ENCODE measurements around the gene ATG2A. TPM values are rescaled to one million over a fixed set of nuclear protein-coding genes. Genes with fewer than 3 reads are reported as not detected.

The ATG2A gene
- total RNA-seq, 4 donors from 2014 or later, result 19.9 to 28.7 (median 26.1) TPM

- intact Hi-C loops (cut with DNase I), result loop anchor here (10.0 kb wide), 1 partner anchor 108 kb away; no protein-coding TSS in a partner anchor
- Histone ChIP-seq H3K36me3 (peaks cover 4 to 31% (median 26%) of the 10 kb centered on the region in 4 donors), H3K27me3 (no peaks in the 10 kb centered on the region), H3K4me3 (no peak overlapping the region), H3K4me1 (peaks cover 26 to 36% (median 29%) of the 10 kb centered on the region in 4 donors), H3K9me3 (no peaks in the 10 kb centered on the region), H3K27ac (replicated peaks in 1 of 4) (no peak overlapping the region)
- TF ChIP-seq EP300 (IDR thresholded peaks at IDR 0.05), result no peak
- TF ChIP-seq POLR2A (IDR thresholded peaks at IDR 0.05; ENCODE audit: low read depth), result no peak
- TF ChIP-seq, protein P1, sequence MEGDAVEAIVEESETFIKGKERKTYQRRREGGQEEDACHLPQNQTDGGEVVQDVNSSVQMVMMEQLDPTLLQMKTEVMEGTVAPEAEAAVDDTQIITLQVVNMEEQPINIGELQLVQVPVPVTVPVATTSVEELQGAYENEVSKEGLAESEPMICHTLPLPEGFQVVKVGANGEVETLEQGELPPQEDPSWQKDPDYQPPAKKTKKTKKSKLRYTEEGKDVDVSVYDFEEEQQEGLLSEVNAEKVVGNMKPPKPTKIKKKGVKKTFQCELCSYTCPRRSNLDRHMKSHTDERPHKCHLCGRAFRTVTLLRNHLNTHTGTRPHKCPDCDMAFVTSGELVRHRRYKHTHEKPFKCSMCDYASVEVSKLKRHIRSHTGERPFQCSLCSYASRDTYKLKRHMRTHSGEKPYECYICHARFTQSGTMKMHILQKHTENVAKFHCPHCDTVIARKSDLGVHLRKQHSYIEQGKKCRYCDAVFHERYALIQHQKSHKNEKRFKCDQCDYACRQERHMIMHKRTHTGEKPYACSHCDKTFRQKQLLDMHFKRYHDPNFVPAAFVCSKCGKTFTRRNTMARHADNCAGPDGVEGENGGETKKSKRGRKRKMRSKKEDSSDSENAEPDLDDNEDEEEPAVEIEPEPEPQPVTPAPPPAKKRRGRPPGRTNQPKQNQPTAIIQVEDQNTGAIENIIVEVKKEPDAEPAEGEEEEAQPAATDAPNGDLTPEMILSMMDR (IDR thresholded peaks at IDR 0.05), result no peak
- TF ChIP-seq POLR2AphosphoS5 (IDR thresholded peaks at IDR 0.05), result no peak
- no peak for DNase-seq (ENCODE audit: extremely low spot score)
- 72% methylated on average over 9 of the region's 11 CpGs for WGBS
These were observed 24.6 kb downstream of the ATG2A start for GRCh38 chr11:64892411-64892831.

DNA sequence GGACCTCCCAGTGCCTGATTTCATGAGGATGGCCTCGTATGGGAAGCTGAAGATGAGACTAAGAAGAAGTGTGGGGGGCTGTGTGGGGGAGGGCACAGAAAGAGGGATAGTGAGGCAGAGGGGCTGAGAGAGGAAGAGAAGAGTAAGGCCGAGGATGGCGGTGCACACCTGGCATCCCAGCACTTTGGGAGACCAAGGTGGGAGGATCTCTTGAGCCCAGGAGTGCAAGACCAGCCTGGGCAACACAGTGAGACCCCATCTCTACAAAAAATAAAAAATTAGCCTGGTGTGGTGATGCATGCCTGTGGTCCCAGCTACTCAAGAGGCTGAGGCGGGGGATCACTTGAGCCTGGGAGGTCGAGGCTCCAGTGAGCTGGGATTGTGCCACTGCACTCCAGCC is 25.1 kb downstream of the ATG2A start:
- Histone ChIP-seq H3K27me3 (no peaks in the 10 kb centered on the region), H3K27ac (replicated peaks in 1 of 4) (no peak overlapping the region), H3K4me1 (peaks cover 30 to 37% (median 34%) of the 10 kb centered on the region in 4 donors), H3K36me3 (peaks cover 0 to 25% (median 21%) of the 10 kb centered on the region in 4 donors), H3K9me3 (no peaks in the 10 kb centered on the region), H3K4me3 (no peak overlapping the region)
- intact Hi-C loops (cut with DNase I), result loop anchor here (10.0 kb wide), 1 partner anchor 107 kb away; no protein-coding TSS in a partner anchor
- WGBS, result 83% methylated on average over 5 of the region's 5 CpGs
- no peak for DNase-seq (ENCODE audit: extremely low spot score)
- TF ChIP-seq POLR2A (IDR thresholded peaks at IDR 0.05; ENCODE audit: low read depth) (no peak), EP300 (IDR thresholded peaks at IDR 0.05) (no peak)
- TF ChIP-seq, protein P1 (IDR thresholded peaks at IDR 0.05), result no peak

GRCh38 chr11:64891215-64891848 is 25.7 kb downstream of the ATG2A start:
- Histone ChIP-seq H3K4me3 (no peak overlapping the region), H3K36me3 (peaks cover 0 to 20% (median 15%) of the 10 kb centered on the region in 4 donors), H3K27ac (replicated peaks in 1 of 4) (no peak overlapping the region), H3K27me3 (no peaks in the 10 kb centered on the region), H3K4me1 (peaks cover 30 to 37% (median 34%) of the 10 kb centered on the region in 4 donors), H3K9me3 (no peaks in the 10 kb centered on the region)
- TF ChIP-seq, protein P1 (IDR thresholded peaks at IDR 0.05), result no peak
- TF ChIP-seq EP300 (IDR thresholded peaks at IDR 0.05), result no peak
- no peak for TF ChIP-seq POLR2A (IDR thresholded peaks at IDR 0.05; ENCODE audit: low read depth)
- TF ChIP-seq POLR2AphosphoS5 (IDR thresholded peaks at IDR 0.05), result no peak
- WGBS, result 90% methylated on average over 25 of the region's 25 CpGs
- no peak for DNase-seq (ENCODE audit: extremely low spot score)
- intact Hi-C loops (cut with DNase I), result loop anchor here (10.0 kb wide), 1 partner anchor 107 kb away; no protein-coding TSS in a partner anchor

DNA sequence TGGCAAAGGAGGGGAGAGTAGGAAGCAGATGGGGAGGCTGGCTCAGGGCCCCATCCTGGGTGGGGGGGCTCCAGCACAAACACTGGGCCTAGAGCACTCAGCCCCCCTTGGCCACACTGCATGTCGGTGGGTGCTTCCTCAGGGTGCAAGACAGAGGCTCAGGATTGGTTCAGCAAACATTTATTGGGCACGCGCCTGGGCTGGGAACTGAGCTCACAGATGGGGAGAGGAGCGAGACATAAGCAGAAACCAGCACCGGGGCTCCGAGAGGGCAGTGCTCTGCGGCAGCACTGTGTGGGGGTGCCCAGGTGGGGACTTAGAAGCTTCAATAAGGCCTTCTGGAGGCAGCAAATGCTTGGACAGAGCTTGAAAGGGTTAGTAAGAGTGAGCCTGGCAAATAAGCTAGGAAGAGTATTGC is 26.5 kb downstream of the ATG2A start:
- Histone ChIP-seq H3K9me3 (no peaks in the 10 kb centered on the region), H3K27me3 (no peaks in the 10 kb centered on the region), H3K4me1 (peaks cover 30 to 37% (median 34%) of the 10 kb centered on the region in 4 donors), H3K4me3 (no peak overlapping the region), H3K36me3 (peaks cover 0 to 12% (median 9%) of the 10 kb centered on the region in 4 donors), H3K27ac (replicated peaks in 1 of 4) (no peak overlapping the region)
- 90% methylated on average over 7 of the region's 7 CpGs for WGBS
- TF ChIP-seq POLR2A (IDR thresholded peaks at IDR 0.05; ENCODE audit: low read depth) (no peak), EP300 (IDR thresholded peaks at IDR 0.05) (no peak), POLR2AphosphoS5 (IDR thresholded peaks at IDR 0.05) (no peak)
- TF ChIP-seq, protein P1 (IDR thresholded peaks at IDR 0.05), result no peak
- DNase-seq (ENCODE audit: extremely low spot score), result no peak
- intact Hi-C loops (cut with DNase I), result loop anchor here (10.0 kb wide), 1 partner anchor 106 kb away; no protein-coding TSS in a partner anchor

Data from esophagus muscularis mucosa (tissue), 4 donors.